Measurements from ENCODE around the gene NELFE.

DNA sequence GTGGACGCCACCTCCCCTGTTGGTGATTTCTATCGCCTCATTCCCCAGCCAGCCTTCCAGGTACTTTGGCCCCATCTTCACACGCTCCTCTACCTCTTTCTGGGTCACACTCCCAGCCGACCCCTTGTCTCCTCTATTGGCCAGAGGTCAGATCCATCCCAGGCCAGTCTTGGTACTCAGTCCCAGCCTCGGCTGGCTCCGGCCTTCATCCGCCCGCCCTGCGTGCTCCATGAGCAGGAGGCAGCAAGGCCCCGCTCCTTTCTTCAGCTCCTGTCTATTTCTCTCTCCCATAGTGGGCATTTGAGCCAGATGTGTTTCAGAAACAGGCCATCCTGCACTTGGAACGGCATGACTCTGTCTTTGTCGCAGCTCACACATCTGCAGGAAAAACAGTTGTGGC lies 2.8 kb upstream of the NELFE start:
- TF ChIP-seq, protein P1, sequence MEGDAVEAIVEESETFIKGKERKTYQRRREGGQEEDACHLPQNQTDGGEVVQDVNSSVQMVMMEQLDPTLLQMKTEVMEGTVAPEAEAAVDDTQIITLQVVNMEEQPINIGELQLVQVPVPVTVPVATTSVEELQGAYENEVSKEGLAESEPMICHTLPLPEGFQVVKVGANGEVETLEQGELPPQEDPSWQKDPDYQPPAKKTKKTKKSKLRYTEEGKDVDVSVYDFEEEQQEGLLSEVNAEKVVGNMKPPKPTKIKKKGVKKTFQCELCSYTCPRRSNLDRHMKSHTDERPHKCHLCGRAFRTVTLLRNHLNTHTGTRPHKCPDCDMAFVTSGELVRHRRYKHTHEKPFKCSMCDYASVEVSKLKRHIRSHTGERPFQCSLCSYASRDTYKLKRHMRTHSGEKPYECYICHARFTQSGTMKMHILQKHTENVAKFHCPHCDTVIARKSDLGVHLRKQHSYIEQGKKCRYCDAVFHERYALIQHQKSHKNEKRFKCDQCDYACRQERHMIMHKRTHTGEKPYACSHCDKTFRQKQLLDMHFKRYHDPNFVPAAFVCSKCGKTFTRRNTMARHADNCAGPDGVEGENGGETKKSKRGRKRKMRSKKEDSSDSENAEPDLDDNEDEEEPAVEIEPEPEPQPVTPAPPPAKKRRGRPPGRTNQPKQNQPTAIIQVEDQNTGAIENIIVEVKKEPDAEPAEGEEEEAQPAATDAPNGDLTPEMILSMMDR (IDR thresholded peaks at IDR 0.05) = no peak
- TF ChIP-seq POLR2A (IDR thresholded peaks at IDR 0.05) (no peak), POLR2AphosphoS5 (IDR thresholded peaks at IDR 0.05; ENCODE audit: insufficient read depth in 1 of 2, low read depth in 1 of 2) (no peak)

Data from vagina (tissue), 2 donors.